ENCODE data around the gene SPP2.

Gene SPP2

GRCh38 chr2:234091883-234092282 is 41.4 kb downstream of the SPP2 start:
- DNase-seq, result no peak

GRCh38 chr2:234092344-234092743 is 41.8 kb downstream of the SPP2 start:
- DNase-seq, result no peak

- DNase-seq, result no peak
Measured at GRCh38 chr2:234095301-234095700, 44.8 kb downstream of the SPP2 start.

- DNase-seq, result no peak
Measured at GRCh38 chr2:234096164-234096563, 45.7 kb downstream of the SPP2 start.

GRCh38 chr2:234098681-234099080 is 48.2 kb downstream of the SPP2 start:
- no peak for DNase-seq

- DNase-seq, result no peak
Measured at GRCh38 chr2:234099266-234099665, 48.8 kb downstream of the SPP2 start.

- no peak for DNase-seq
Measured at GRCh38 chr2:234100686-234101085, 50.2 kb downstream of the SPP2 start.

- no peak for DNase-seq
Measured at GRCh38 chr2:234102112-234102511, 51.6 kb downstream of the SPP2 start.

- DNase-seq, result no peak
Measured at GRCh38 chr2:234107861-234108260, 57.4 kb downstream of the SPP2 start.

GRCh38 chr2:234109321-234109720 is 58.8 kb downstream of the SPP2 start:
- DNase-seq, result no peak

- no peak for DNase-seq
Measured at GRCh38 chr2:234110219-234110618, 59.7 kb downstream of the SPP2 start.

- no peak for DNase-seq
Measured at GRCh38 chr2:234111523-234111922, 61.0 kb downstream of the SPP2 start.

GRCh38 chr2:234116010-234116409 is 65.5 kb downstream of the SPP2 start:
- no peak for DNase-seq

GRCh38 chr2:234121999-234122398 is 71.5 kb downstream of the SPP2 start:
- DNase-seq, result no peak

- no peak for DNase-seq
Measured at GRCh38 chr2:234125451-234126145, 75.1 kb downstream of the SPP2 start.

- no peak for DNase-seq
Measured at GRCh38 chr2:234126146-234126470, 75.6 kb downstream of the SPP2 start.
